Measurements from ENCODE around the gene SETD7.

- TF ChIP-seq EZH2 (optimal IDR thresholded peaks at IDR 0.05; ENCODE audit: low read depth, low read length) (no peak), CTCF (IDR thresholded peaks at IDR 0.05; ENCODE audit: low read length) (no peak), EZH2phosphoT487 (IDR thresholded peaks at IDR 0.05; ENCODE audit: low read length) (no peak)
These were observed 2.4 kb upstream of the SETD7 start for GRCh38 chr4:139558235-139559088.

Data from MM.1S (cell line).